T47D (cell line): ENCODE results near the gene GATA5.

ENCODE experiments used
- DNase-seq, 2 experiments: peaks; one replicate each; pipeline versions ENCODE4 v3.0.0 to v3.0.0-alpha.2; 2011 to 2012; ENCODE audit warnings: low read depth in 1 of 2, low spot score in 1 of 2
- JUND ChIP-seq: IDR thresholded peaks from 2 replicates; pipeline ENCODE4 v1.6.1; 2012; ENCODE audit warnings: low read depth
- in situ Hi-C: cut with HindIII; loops from 2 replicates; pipeline ENCODE4 v1.10.0; 2016; ENCODE audit warnings: low sequenced_read_pairs, low pct_unique_long_range_greater_than_20kb

GATA5 gene

GRCh38 chr20:62481425-62482145 is 5.8 kb upstream of the GATA5 start:
- no peak for TF ChIP-seq JUND
- no peak for DNase-seq
- in situ Hi-C loops: no loop called here

- no peak for TF ChIP-seq JUND
Measured at GRCh38 chr20:62480318-62480717, 4.5 kb upstream of the GATA5 start.

GRCh38 chr20:62479656-62480055 is 3.9 kb upstream of the GATA5 start:
- no peak for DNase-seq
- in situ Hi-C loops: no loop called here
- TF ChIP-seq JUND: no peak

More at GRCh38 chr20:62480318-62480717, 4.5 kb upstream of the GATA5 start:
- in situ Hi-C loops: no loop called here
- no peak for DNase-seq

GRCh38 chr20:62479156-62479555 is 3.4 kb upstream of the GATA5 start:
- no peak for DNase-seq
- no peak for TF ChIP-seq JUND
- in situ Hi-C loops: no loop called here

- no peak for DNase-seq
- in situ Hi-C loops: no loop called here
- no peak for TF ChIP-seq JUND
Measured at GRCh38 chr20:62477669-62478455, 2.1 kb upstream of the GATA5 start.

GRCh38 chr20:62476056-62476838 is 452 bp upstream of the GATA5 start:
- peak; percentile 81 to 92 for DNase-seq
- in situ Hi-C loops: no loop called here
- TF ChIP-seq JUND: no peak

- in situ Hi-C loops: no loop called here
- no peak for TF ChIP-seq JUND
- no peak for DNase-seq
Measured at GRCh38 chr20:62475027-62475771, 596 bp downstream of the GATA5 start.

- no peak for DNase-seq
- in situ Hi-C loops: no loop called here
- no peak for TF ChIP-seq JUND
Measured at GRCh38 chr20:62474604-62475026, 1.2 kb downstream of the GATA5 start.

GRCh38 chr20:62473717-62474603 is 1.8 kb downstream of the GATA5 start:
- DNase-seq: no peak
- TF ChIP-seq JUND: no peak
- in situ Hi-C loops: no loop called here

GRCh38 chr20:62472941-62473585 is 2.7 kb downstream of the GATA5 start:
- no peak for TF ChIP-seq JUND
- DNase-seq: no peak
- in situ Hi-C loops: no loop called here
